HG03097 (cell line): ENCODE measurements around the gene ZNF608.

Experiments
- ATAC-seq: cut with Tn5 transposase; IDR thresholded peaks from one replicate; pipeline ENCODE4 v1.9.1; 2021; ENCODE audit not compliant: unreplicated experiment, low FRiP score

Gene ZNF608

GRCh38 chr5:124745928-124746915, at the start of gene ZNF608:
TSS of gene ZNF608 (minus strand) at chr5:124746639. CDS start at chr5:124744989, 1,650 bp downstream.
- ATAC-seq: no peak

GRCh38 chr5:124795829-124796228, 49.4 kb upstream of the ZNF608 start:
- no peak for ATAC-seq

- ATAC-seq: no peak
These were observed 44.7 kb upstream of the ZNF608 start for GRCh38 chr5:124790895-124791732.

GRCh38 chr5:124790301-124790894, 44.0 kb upstream of the ZNF608 start:
- ATAC-seq: no peak

- ATAC-seq: no peak
These were observed 42.7 kb upstream of the ZNF608 start for GRCh38 chr5:124789104-124789605.

- no peak for ATAC-seq
These were observed 37.4 kb upstream of the ZNF608 start for GRCh38 chr5:124783794-124784193.

GRCh38 chr5:124783285-124783684, 36.8 kb upstream of the ZNF608 start:
- no peak for ATAC-seq

GRCh38 chr5:124782262-124782661, 35.8 kb upstream of the ZNF608 start:
- ATAC-seq: no peak

GRCh38 chr5:124780011-124780410, 33.6 kb upstream of the ZNF608 start:
- ATAC-seq: no peak

GRCh38 chr5:124773315-124774311, 27.2 kb upstream of the ZNF608 start:
- ATAC-seq: no peak

- no peak for ATAC-seq
These were observed 26.2 kb upstream of the ZNF608 start for GRCh38 chr5:124772457-124773200.

- no peak for ATAC-seq
These were observed 25.3 kb upstream of the ZNF608 start for GRCh38 chr5:124771761-124772160.

- ATAC-seq: no peak
These were observed 18.7 kb upstream of the ZNF608 start for GRCh38 chr5:124764992-124765611.

GRCh38 chr5:124764585-124764984, 18.1 kb upstream of the ZNF608 start:
- ATAC-seq: no peak

GRCh38 chr5:124761010-124761409, 14.6 kb upstream of the ZNF608 start:
- ATAC-seq: no peak

GRCh38 chr5:124760608-124761007, 14.2 kb upstream of the ZNF608 start:
- no peak for ATAC-seq

GRCh38 chr5:124755565-124755964, 9.1 kb upstream of the ZNF608 start:
- ATAC-seq: no peak

- no peak for ATAC-seq
These were observed 8.6 kb upstream of the ZNF608 start for GRCh38 chr5:124755041-124755440.
